ENCODE data around the gene SGSM2.
A peak's percentile ranks its signal among the peaks of the same experiment; 100 is the strongest.

Gene SGSM2

DNA sequence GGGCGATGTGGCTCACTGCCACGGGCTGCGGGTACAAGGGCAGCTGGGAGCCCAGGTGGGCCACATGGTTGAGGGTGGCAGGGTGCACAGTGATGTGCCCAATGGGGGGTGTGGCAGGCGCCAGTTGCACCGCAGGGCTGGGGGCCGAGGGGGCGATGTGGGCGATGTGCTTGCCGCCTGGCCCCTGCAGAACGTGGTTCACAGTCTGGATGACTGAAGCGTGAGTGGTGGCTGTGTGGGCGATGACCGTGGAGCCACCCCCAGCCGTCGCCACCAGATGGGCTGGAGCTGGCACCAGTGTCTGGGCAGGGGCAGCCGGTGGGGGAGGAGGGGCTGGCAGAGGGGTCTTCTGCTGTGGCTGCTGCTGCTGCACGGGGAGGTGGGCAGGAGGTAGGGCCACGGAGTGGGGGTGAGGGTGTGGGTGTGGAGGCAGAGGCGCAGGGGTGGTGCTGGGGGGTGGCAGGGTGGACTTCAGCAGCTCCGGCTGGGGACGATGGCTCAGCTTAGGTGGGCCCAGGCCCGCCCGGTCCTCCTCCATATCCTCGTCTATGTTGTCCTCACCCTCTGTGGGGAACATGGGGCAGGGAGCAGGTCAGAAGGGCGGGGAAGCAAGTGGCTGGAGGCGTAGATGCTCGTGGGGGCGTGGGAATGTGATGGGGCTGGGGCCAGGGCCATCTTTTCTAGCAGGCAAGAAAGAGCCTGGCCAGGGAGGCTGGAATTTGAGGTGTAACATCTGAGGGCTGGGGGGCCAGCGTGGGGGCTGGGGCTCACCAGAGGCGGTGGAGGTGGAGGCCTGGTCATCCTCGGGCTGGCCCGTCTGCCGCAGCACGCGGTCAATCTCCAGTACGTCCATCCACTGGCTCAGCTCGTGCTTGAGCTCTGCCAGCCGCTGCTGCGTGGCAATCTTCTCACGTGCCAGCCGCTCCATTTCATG lies 50.1 kb downstream of the SGSM2 start:
- DNase-seq (ENCODE audit: low read depth): no peak

DNA sequence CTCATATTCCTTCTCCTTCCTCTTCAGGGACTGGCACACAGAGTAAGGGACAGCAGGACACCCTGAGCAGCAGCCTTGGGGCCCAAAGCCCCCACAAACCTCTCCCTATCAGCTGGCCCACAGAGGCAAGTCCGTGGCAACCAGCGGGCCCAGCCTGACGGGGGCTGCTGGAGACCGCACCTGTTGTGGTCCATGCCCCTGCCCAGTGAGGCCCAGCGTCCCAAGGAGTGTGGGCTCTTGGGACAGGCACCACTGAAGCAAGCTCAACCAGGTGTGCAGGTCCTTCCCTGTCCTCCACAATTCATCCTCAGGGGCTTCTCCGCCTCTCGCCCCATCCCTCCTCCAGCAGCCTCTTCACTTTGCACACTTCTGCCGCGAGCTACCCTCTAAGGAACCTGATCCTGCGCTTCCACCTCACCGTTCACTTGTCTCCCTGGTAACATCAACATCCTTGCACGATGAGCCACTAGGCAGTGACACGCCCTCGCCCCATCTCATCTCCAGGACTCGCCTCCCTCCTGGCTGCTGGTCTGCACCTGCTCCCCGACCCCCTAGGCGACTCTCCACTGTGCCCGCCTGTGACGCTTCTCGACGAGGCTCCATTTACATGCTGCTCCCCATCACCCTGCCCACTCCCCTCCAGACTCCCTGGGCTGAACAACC lies 50.9 kb downstream of the SGSM2 start:
- DNase-seq (ENCODE audit: low read depth): no peak

DNA sequence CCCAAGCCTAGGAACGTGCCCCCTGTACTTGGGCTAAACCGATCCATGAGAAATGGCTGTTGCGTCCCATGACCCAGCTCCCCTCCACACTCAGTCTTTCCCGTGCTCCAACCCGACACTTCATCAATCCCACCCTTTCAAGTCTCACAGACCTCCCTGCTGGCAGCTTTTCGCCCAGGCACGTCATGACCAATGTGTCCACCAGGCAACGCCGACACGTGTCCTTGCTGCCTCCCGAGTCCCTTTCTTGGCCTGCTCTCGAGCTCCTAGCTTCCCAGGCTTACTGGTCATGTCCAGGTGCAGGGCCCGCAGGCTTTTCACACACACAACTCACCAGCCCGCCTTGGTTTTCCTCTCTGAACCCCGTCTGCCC lies 51.4 kb downstream of the SGSM2 start:
- no peak for DNase-seq (ENCODE audit: low read depth)

DNA sequence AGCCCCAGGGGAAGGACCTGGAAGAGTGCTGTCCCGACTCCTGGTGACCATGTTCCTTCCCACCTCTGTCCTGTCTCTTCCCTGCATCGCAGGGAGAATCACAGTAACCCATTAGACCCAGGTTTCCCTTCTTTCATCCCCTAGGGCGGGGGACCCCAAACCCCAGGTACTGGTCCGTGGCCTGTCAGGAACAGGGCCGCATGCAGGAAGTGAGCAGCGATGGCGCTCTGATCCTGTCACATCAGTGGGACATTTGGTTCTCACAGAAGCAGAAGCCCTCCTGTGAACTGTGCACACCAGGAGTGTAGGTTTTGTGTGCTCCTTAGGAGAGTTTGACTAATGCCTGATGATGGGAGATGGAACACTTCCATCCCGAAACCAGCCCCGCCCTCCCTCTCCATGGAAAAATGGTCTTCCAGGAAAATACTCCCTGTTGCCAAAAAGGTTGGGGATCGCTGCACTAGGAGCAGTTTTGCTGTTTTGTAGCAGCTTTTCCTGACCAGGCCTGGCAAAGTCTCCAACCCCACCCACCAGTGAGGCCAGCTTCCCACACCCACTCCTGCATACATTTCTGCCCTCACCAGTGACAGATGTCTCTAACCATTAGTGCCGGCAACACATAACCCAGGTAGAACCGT lies 53.0 kb downstream of the SGSM2 start:
- DNase-seq (ENCODE audit: low read depth): no peak

DNA sequence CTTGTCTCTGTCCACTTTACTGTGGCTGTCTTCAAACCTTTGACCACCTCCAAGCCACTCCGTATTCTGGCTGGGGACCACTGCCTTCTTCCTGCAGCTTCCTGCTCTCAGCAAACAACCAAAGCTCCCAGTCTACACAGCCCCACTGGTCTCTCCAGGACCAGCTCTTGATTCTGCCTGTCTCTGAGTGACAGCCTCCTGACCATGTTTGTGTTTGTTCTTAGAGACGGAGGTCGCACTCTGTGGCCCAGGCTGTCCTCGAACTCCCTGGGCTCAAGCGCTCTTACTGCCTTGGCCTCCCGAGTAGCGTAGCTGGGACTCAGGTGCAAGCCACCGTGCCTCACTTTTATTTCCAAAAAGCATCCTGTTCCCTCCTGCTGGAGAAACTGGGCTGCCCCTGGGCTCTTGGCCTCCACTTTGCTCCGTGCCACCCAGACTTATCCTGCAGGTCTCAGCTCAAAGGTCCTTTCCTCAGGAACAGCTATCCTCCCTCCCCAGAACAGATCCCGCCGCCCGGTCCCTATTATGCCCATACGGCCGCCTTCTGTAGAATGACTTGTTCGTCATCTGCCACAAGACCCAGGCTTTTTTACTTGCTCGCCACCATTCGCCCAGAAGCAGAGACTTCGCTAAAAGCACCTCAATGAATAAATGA lies 54.4 kb downstream of the SGSM2 start:
- no peak for DNase-seq (ENCODE audit: low read depth)

DNA sequence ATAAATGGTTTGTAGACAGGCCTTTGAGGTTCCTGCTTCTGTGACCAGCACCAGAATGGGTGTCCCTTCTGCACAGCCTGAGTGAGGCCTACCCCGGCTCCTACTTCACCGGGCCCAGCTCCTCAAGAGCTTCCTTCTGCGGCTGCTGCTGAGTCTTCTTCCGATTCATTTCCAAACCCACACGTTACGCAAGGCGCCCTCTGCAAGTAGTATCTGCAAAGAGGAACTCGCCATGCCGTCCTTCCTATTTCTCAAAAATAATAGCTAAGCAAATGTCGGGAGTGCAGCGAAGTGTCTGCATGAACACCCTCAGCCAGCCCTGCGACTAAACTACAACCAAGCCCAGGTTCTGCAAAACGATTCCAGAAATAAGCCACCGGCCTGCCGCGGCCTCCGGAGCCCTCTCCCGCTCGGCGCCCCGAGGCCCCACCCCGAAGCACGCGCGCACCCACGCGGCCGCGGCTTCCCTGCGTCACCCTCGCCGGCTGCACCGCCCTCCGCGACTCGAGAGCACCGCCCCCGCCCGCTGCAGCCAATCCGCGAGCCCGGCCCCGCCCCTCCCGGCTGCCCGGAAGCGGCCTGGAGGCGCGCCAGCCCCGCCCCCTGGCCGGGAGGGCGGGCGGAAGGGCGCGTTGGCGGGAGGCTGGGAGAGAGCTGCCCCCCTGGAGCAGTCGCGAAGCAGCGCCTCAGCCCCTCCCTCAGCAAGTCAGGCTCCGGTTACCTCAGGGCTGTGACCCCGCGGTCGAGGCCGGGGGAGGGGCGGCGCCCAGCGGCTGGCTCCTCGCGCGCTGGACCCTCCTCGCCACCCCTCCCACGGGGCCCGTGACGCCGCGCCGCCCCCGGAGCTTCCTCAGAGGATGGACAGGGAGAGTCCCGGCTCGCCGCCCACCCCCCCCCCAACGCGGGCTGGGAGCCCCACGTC lies 55.2 kb downstream of the SGSM2 start:
- DNase-seq (ENCODE audit: low read depth): peak; percentile 98

DNA sequence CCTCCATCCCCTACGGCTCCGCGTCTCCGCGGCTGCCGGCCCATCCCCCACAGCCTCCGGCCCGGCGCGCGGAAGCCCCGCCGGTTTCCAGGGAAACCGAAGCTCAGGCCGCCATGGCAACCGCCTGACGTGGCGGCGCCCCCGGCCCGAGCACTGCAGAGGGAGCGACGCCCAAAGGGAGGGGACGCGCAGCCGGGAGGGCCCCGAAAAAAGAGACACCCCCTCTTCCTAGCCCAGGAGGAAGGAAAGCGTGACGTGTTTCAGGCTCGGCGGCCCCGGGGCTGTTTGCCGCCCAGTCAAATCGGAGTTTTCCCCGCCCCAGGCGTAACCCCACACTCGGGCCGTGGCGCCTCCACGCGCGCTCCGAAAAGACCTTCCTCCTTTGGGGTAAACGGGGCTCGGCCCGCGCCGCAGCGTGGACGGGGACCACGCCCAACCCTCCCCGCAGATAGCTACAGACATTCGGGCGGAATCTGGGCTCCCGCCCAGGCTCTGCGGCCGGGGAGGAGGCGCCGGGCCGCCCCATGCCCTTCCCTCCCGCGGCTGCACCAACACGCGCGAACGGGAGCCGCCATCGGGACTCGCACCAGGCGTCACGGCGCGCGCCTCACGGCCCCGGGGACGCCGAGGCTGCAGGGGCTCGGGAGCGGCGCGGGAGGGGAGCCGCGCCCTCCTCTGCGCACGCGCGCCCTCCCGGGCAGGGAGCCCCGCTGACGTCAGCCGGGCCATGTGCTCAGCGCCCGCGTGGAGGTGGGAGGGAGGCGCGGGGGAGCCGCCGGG lies 56.1 kb downstream of the SGSM2 start:
- DNase-seq (ENCODE audit: low read depth): peak; percentile 89

DNA sequence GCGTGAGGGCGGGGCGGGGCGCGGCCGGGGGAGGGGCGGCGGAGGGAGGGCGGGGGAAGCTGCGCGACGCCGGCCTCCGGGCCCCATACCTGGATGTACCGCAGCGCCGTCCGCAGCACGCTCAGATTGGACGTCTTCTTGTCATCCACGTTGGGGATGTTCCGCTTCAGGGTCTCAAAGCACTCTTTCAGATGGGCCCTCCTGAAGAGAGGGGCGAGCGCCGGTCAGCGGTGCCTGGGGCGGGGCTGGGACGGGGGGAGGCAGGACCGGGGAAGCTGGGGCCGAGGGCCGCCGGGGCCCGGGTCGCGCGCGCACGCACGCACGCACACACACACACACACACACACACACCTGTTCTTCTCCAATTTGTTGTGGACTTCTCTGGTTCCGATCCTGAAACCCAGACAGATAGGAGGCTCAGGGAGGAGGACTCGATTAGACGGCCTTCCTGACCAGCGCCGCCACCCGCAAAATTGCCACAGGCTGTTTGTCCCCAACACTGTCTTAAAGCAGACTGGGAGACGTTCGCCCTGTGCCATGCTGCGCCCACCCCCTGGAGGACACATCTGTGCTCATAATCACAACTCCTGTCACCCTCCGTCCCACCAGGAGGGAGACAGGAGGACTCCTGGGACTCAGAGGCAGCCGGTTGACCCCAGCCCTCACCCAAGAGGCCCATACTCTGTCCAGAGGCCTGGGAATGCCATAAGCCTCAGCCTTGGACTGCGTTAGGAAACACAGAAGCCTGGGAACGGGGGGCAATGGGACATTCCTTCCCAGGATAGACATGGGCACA lies 56.9 kb downstream of the SGSM2 start:
- no peak for DNase-seq (ENCODE audit: low read depth)

DNA sequence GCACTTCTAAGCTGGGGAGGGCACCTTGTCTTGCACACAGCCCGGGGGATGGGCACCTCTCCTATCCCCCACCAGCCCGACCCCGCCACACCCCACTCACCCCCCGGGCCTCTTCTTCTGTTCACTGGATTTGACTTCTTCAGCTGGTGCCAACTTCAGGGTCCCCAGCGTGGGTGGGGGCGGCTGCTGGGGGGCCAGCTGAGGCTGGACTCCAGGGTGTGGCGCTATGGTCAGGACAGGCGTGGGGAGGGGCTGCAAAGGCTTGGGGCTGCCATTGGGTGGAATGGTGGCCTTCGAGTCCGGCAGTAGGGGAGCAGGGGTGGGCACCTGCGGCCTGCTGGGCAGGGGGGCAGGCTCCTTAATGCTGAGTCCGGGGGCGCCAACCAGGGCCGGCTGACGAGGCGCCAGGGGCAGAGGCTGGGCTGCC lies 57.5 kb downstream of the SGSM2 start:
- no peak for DNase-seq (ENCODE audit: low read depth)

DNA sequence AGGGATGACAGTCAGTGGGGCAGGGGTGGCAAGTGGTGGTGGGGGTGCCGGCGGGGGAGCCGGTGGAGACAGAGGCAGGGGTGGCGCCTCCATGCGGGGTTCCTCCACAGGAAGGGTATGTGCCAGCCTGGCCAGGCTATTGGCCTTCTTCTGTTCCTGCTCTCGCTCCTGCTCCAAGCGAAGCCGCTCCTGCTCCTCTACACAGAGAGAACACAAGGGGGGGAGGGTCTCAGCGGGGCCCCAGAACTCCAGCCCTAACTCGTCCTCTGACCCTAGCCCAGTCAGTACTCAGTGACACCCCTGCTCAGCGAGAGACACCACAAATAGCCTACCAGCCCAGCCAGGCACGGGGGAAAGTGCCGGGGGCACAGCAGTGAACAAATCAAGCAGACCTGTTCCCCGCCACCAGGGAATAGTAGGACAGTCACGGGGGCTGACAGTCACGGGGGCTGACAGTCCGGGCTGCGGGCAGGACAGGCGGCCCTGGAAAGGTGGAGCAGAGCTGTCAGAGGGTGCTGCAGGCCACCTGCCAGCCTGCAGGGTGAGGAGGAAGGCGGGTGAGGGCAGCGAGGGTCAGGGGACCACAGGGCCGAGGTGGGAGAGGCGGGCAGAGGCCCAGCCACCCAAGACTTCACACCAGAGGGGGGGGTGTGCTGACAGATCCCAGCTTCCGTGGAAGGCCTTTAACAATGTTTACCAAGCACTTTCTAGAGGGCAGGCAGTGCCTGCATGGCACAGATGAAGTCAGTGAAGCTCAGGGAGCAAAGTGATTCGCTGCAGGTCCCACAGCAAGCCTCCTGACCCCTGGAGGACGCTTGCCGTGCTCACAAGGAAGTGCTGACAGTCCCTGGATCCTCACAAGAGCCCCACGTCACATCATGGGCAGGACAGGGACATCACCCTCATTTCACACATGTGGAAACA lies 58.2 kb downstream of the SGSM2 start:
- DNase-seq (ENCODE audit: low read depth): no peak

DNA sequence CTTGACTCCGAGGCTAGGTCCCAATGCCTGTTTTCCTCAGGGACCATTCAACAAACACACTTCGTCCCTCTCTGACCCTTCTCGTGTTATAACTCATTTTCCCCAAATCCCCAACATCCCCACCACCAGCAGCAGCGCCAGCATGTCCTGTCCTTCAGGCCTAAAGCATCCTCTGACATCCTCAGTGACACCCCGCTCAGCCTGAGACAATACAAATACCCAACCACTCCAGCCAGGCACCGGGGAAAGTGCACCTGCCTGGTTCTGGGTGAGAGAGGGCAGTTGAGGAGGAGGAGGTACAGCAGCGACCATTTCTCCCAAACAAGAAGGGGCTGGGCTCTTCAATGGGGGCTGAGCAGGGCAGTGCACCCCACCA lies 58.9 kb downstream of the SGSM2 start:
- DNase-seq (ENCODE audit: low read depth): no peak

DNA sequence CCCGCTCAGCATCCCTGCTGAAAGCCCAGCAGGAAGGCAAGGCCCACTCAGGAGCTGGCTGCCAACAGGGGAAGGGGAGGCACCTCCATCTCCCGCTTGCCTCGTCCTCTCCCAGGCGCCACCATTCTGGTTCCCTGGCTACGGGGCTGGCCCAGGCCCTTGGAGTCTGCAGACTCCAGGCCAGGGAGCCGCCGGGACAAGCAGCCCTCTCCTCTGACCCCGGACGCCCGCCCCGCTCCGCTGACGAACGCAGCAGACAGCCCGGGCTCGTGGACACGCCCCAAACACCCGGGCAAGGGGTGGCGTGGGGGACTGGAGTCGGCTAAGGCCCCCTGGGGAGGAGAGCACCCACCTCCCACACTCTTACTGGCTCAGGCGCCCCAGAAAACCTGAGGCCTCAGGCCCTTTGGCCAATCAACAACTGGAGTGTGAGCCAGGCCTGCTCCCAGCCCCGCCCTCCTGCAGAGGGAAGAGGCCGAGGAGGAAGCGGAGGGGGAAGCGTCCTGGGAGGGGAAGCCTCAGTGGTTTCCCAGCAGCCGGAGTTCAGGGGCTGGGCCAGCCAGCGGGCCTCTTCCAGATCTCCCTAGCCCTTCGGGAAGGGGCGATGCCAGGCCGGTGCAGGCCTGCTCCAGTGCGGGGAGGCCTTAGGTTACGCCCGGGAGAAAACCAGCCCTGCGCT lies 59.4 kb downstream of the SGSM2 start:
- peak; percentile 24 for DNase-seq (ENCODE audit: low read depth)

DNA sequence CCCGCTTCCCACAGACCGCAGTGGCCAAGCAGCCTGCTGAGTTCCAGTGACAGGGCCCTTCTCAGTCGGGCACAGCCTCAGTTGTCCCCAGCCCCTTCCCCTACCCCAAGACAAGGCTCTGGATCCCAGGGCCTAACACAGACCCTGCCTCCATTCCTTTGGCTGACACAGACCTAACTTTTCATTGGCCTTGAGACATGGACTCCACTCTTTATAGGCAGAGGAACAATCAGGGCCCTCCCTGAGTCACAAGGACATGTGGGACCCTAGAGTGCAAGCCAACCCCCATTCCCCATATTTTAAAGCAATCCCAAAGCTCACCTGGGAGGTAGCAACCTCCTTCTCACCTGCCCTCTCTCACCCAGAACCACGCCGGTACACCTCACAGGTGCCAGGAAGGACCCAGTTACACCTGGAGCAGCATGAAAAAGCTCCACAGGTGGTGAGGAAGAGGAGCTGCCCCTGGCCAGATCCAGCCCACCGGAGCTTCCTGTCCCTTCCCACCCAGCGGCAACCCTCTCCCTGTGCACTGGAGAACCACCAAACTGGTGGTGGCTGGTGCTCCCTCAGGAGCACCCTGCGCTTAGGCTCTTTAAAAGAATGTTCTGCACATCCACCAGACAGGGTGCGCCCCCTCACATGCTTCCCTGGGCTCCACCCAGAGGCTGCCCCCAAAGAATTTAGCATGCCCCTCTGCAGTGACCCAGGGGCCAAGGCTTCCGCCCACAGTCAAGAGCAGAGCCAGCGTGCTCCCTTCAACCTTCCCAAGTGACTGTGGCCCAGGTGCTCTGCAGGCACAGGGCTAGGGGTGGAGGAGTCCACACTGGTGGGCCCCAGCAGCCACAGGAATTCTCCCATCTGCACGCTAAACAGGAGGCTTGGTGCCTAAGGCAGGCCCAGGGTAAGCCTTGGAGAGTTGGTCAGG lies 60.2 kb downstream of the SGSM2 start:
- no peak for DNase-seq (ENCODE audit: low read depth)

DNA sequence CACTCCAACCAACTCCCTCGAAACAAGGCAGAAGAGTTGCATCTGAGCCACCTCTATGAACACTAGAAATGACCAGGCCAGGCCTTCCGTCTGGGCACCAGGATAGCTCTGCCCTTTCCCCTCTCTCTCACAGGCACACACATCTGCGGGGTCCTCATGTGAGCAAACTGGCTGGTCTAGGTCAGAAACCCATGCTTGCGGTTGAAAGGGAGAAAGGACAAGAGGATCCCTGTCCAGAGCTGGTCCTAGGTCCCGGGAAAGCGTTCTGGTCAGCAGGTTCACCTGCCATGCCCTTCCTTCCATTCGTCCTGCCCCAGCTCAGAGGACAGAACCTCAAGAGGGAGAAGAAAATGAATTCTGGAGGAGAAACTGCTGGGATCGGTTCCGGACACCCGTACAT lies 60.9 kb downstream of the SGSM2 start:
- DNase-seq (ENCODE audit: low read depth): no peak

DNA sequence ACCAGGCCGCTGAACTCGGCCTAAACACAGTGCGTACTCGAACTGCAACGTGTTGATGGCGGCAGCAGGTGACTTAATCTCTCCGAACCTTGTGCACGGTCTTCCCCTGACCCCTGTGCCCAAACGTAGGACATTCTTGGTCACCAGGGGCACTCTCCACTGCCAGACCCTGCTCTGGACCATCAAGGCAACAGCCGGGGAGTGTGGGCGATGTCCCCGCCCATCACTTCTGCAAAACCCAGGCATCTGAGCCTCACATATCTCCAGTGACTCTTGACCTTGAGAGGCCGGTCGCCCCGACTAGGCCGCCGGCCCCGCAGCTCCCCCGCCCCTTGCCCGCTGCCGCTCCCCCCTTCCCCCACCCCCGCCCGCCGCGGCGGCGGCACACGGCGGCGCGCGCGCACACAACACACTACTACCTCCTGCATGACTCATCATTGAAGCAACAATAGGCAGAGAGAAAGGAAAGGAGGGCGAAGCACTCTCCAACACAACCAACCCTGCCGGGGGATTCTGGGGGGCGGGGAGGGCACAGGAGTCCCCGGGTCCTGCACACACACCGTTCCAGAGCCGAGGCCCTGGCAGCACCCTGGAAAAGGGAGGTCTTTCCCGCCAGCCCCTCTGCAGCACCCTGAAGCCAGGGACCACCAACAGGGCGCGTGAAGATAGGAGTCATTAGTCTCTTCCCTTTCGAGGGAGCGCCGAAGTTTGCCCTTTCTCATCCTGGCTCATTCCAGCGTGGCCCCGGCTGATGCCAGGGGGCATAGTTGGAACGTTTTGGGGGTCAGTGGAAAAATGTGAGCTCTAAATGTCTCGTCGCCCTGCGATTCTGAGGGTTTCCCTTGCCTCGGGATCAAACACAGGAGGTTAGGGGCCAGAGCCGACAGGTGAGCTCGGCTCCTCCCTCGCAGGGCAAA lies 61.6 kb downstream of the SGSM2 start:
- DNase-seq (ENCODE audit: low read depth): peak; percentile 49
